GM21390 (cell line): ENCODE measurements around the gene GOLGA6L25.
A peak's percentile ranks its signal among the peaks of the same experiment; 100 is the strongest.
"Not testable (repeated sequence)": the region's sequence is repeated elsewhere in the genome, so short reads cannot be mapped to it uniquely, and the experiment has no call there.

ENCODE experiments used
- ATAC-seq: cut with Tn5 transposase; IDR thresholded peaks from one replicate; pipeline ENCODE4 v1.9.1; 2021; ENCODE audit not compliant: unreplicated experiment

GOLGA6L25 gene

GRCh38 chr15:28553268-28553667, at the start of gene GOLGA6L25:
GOLGA6L25 (plus strand) TSS chr15:28553568; CDS start chr15:28553629, 61 bp downstream.
- ATAC-seq = not testable (repeated sequence)

GRCh38 chr15:28508217-28508889, 45.0 kb upstream of the GOLGA6L25 start:
- ATAC-seq = not testable (repeated sequence)

GRCh38 chr15:28514128-28514527, 39.2 kb upstream of the GOLGA6L25 start:
- ATAC-seq = not testable (repeated sequence)

GRCh38 chr15:28515208-28515607, 38.2 kb upstream of the GOLGA6L25 start:
- ATAC-seq = not testable (repeated sequence)

GRCh38 chr15:28532954-28533353, 20.4 kb upstream of the GOLGA6L25 start, which contains the start of gene GOLGA8G:
GOLGA8G (minus strand) TSS chr15:28532971; CDS start chr15:28532909, 62 bp downstream.
- ATAC-seq = not testable (repeated sequence)

GRCh38 chr15:28573351-28573750, 20.0 kb downstream of the GOLGA6L25 start:
- not testable (repeated sequence) for ATAC-seq

- ATAC-seq = peak; percentile 63
These were observed 35.7 kb downstream of the GOLGA6L25 start for GRCh38 chr15:28588977-28589606.

GRCh38 chr15:28589769-28590168, 36.4 kb downstream of the GOLGA6L25 start:
- not testable (repeated sequence) for ATAC-seq

GRCh38 chr15:28592395-28592794, 39.0 kb downstream of the GOLGA6L25 start:
- ATAC-seq = not testable (repeated sequence)

GRCh38 chr15:28593424-28594129, 40.2 kb downstream of the GOLGA6L25 start:
- ATAC-seq = not testable (repeated sequence)

- not testable (repeated sequence) for ATAC-seq
These were observed 44.1 kb downstream of the GOLGA6L25 start for GRCh38 chr15:28597471-28597870.

GRCh38 chr15:28598209-28598608, 44.8 kb downstream of the GOLGA6L25 start:
- not testable (repeated sequence) for ATAC-seq

- ATAC-seq = not testable (repeated sequence)
These were observed 48.8 kb downstream of the GOLGA6L25 start for GRCh38 chr15:28602152-28602551.
